Occipital lobe (tissue), 2 donors: ENCODE measurements around the gene FAM174C. TPM values are rescaled to one million over a fixed set of nuclear protein-coding genes. Genes with fewer than 3 reads are reported as not detected.

ENCODE experiments used
- DNase-seq: peaks from one replicate; lab custom pipeline; 2025; lab: John Stamatoyannopoulos, UW
- total RNA-seq: library from RNA; depleted of rRNA; stranded (reverse); fragments of >200 nt; gene quantifications from one replicate; pipeline ENCODE4 v1.2.3, GENCODE V29; 2014

FAM174C gene
- total RNA-seq, 1 donor from 2014 or later: 6.7 TPM

- peak; percentile 88 for DNase-seq
Observed at GRCh38 chr19:1260749-1261537, 14.4 kb upstream of the FAM174C start.

- DNase-seq: no peak
Observed at GRCh38 chr19:1261538-1261797, 13.9 kb upstream of the FAM174C start.

DNA sequence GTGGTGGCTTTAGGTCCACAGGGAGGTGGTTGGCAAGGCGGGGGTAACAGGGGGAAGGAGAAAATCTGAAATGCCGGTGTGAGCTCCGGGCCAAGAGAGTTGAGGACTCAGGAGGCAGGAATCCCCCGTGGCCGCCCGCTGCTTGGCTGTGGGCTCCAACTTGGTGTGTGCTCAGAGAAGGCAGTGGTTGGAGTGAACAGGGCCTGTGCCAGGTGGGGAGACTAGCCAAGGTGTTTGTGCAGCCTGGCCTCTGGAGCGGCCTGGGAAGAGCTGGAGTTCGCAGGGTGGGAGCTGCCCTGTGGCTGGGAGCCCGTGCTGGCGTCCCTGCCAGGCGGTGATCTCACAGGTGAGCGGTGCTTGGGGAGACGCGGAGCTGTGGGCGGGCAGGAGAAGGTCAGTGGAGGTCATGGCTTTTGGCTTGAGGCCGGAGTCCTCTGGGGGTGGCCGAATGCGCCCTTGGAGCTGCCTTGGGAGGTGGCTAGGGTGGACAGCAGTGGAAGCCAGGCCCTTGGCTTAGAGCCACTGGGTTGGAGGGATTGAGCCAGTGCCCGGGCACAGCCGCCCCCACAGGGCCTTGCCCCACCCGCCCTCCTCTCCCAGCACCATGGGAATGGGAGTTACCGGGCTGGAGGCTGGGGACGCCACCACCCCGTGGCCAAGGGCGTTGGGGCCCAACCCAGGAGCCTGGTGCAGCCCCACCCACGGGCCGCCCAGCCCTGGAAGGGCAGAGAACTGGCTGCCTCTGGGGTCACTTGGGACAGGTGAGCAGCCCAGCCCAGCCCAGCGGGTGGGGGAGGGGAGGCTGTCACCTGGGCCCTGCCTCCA, 13.3 kb upstream of the FAM174C start:
- DNase-seq: no peak

DNA sequence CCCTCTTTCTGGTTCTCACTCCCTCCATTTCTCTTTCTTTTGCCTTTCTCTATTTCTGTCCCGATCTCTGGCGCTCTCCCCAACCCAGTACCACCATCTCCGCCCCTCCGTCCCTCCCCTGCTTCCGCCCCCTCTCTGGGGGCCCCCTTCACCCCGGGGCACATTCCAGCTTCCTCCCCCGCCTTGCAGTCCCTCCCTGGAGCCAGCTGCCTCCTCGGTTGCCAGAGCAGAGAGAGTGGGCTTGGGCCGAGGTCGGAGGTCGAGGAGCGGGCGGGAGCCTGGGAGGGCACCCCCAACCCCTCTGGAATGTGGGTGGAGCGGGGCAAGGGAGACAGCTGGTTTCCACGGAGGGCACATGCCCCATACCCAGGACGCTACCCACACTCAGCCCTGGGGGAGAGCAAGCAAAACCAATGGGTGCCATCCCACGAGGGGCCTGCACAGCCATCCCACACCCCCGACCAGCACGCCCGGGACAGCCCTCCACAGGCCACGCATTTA, 12.7 kb upstream of the FAM174C start:
- DNase-seq: no peak

DNA sequence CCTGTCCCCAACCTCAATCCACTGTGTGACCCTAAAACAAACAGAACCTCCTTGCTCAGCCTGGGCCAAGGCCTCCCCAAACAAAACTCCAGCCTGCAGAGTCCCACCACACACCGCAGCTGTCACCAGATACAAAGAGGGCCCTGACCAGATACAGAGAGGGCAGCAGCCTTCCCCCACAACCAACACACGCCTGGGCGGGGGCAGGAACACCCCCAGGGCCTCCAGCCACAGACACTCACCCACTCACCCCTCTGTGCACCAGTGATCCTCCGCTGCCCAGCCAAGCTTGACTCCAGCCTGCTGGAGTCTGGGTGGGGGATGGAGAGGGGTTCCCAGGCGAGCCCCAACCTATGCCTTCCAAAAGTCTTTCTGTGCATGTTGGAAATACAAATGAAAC, 12.1 kb upstream of the FAM174C start:
- no peak for DNase-seq

DNA sequence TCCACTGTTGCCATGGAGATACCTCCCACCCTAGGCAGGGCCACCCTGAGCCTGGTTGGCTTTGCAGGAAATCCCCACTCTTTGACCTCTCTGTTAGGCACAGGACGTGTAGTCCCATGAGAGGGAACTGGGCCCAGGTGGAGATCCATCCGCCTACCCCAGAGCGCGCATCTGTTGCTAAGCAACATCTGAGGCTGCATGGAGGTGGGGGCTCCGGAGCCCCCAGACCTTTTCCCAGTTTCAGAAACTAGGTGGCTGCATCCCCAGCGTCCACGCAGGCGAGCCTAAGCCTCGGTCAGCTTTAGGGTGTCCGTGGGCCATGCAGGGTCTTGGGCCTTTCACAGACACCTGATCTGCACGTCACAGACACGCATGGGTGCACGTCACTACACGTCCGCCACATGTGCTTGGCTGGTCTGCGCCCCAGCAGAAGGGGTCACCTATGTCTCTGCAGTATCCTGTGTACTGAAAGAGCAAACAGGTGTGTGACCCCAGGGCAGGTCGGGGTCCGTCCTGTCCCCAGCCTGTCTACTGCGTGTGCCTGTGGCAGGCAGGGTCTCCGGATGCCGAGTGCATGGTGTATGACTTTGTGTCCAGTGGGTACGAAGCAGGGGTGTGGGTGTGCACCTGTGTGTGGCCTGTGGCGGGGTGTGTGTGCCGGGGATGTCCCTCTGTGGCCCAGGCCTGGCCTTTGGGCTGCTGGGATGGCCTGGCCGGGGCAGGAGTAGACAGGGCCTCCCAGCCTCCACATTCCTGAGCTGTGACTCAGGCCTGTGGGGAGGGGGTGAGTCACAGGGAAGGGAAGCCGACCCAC, 10.3 kb upstream of the FAM174C start:
- DNase-seq: no peak

- DNase-seq: no peak
Observed at GRCh38 chr19:1265615-1266128, 9.7 kb upstream of the FAM174C start.

GRCh38 chr19:1266129-1266915, 9.0 kb upstream of the FAM174C start:
- DNase-seq: peak; percentile 64

- peak; percentile 45 for DNase-seq
Observed at GRCh38 chr19:1266916-1267476, 8.3 kb upstream of the FAM174C start.

- no peak for DNase-seq
Observed at GRCh38 chr19:1267477-1268225, 7.7 kb upstream of the FAM174C start.

DNA sequence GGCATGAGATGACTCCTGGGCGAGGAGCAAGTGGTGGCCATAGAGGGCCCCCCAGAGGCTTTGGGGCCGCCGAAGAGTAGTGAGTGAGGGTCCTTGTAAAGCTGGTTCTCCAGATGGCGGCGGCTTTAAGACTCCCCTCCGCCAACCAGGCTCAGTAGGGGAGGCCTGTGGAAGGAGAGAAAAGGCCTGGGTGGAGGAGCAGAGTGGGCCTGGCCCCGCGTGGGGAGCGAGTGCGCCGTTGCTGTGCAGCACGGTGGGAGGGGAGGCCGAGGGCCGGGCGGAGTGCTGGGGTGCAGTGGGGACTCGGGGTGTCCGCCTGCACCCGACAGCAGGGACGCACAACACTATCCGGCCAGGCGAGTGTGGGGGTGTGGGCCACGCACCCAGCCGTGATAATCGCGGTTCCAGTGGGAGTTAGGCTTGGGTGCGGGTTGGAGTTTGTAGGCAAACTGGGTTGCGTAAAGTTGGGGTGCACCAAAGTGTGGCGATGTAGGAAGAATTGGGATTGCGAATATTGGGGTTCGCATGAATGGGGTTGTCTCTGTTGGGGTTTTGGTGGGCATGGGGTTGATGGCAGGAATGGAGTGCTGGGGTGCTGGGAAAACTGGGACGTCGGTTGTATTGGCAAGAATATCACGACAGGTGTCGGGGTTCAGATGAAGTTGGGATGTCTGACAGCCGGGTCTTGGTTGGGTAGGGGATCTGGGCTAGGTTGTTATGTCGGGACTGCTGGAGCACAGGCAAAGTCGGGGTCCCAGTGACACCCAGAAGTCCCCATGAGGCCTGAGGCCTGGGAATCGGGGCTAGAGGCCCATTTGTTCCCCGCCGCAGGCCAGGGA, 6.9 kb upstream of the FAM174C start:
- no peak for DNase-seq

DNA sequence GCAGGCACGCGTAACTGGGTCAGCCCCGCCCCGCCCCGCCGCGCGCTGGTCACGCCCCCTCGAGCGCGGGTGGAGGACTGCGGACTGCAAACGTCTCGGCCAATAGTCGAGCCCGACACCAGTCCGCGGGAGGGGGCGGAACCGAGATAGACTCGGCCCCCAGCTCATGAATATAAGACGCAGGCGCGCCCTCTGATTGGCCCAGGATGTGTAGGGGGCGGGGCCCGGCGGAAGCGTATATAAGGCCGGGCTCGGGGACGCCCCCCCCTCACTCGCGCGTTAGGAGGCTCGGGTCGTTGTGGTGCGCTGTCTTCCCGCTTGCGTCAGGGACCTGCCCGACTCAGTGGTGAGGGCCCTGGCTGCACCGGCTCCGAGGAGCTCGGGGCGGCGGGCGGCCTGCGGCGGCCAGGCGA, 6.3 kb upstream of the FAM174C start, which contains the start of gene CIRBP:
CIRBP (plus strand) TSS at position 268 of the 413 bp plus-strand sequence. CDS start 1,602 bp downstream, outside the sequence.
- DNase-seq: peak; percentile 99

- DNase-seq: peak; percentile 81
Observed at GRCh38 chr19:1269478-1270212, 5.7 kb upstream of the FAM174C start.

- DNase-seq: no peak
Observed at GRCh38 chr19:1270213-1270853, 5.0 kb upstream of the FAM174C start.

- DNase-seq: no peak
Observed at GRCh38 chr19:1270854-1271527, 4.3 kb upstream of the FAM174C start.

GRCh38 chr19:1271528-1272422, 3.6 kb upstream of the FAM174C start:
- DNase-seq: no peak
